Forelimb muscle (tissue), 1 donor: ENCODE results near the gene ZNF546. TPM values are rescaled to one million over a fixed set of nuclear protein-coding genes. Genes with fewer than 3 reads are reported as not detected.

Experiments used
- DNase-seq: peaks from one replicate; pipeline ENCODE4 v3.0.0-alpha.2; 2013; ENCODE audit warnings: low read depth
- polyA plus RNA-seq: library from polyadenylated mRNA; unstranded; fragments of 120-200 nt; gene quantifications from one replicate; pipeline ENCODE4 v1.2.1, GENCODE V29; 2013; ENCODE audit not compliant: insufficient read length

ZNF546 gene
- polyA plus RNA-seq, 1 donor: 4.6 TPM

DNA sequence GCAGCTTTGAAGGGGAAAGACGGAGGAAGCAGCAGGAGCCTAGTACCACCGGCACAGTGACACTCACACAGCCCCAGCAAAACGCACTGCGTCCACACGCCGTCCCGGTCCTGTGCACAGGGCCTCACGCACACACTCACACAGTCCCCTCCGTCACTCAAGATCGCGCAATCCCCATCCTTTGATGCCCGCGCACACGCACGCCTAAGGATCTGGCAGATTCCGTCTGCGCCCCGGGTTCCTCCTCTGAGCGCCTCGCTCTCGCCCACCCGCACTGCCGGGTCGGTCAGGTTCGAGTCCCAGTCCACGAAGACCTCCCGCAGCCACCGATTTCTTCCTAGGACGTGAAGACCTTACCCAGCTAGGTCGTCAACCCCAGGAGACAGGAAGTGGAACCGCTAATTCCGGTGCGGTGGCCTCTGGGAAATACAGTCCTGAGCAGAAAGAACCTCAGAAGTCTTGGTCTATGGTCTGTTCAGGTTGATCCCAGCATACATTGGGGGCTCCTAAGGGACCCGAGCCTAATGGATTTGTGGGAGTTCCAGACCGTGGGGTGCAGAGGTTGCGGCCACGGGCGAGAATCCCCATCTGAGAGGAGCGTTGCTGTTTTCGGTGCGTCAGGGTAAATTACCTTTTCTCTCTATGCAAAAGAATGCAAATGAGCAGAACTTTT, 59.1 kb downstream of the ZNF546 start, which contains the start of gene ZNF780B:
TSS of gene ZNF780B (minus strand) at position 400 of the 673 bp plus-strand sequence. CDS start 5,899 bp downstream, outside the sequence.
- DNase-seq: peak; percentile 16

DNA sequence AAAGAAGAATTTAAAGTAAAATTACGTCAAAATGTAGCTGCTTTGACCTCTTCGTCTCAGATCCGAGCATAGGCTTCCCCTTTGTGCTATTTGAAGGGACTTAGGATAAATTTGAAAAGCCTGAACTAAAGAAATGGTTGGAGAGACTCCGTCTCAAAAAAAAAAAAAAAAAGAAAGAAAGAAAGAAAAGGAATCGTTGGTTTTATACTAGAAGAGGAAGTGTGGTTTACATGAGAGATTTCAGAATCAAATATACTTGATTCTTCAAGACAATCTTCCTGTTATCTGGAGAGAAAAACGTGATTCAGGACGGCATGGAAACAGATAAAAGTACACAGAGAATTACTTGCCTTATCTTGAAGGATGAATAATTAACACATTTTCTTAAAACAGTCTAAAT, 59.6 kb downstream of the ZNF546 start:
- no peak for DNase-seq

DNA sequence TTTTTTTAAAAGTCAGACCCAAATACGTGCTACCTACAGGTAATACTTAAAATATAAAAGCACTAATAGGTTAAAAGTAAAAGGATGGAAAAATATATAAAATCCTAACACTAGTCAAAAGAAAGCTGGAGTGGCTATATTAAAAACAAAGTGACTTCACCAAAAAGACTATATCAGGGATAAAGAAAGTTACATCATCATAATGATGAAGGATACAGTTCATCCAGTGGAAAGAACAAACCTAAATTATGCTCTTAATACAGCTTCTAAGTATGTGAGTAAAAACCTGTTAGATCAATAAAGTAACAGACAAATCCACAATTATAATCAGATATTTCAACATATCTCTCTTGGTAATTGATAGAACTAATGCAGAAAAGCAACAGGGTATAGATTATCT, 60.3 kb downstream of the ZNF546 start:
- no peak for DNase-seq

DNA sequence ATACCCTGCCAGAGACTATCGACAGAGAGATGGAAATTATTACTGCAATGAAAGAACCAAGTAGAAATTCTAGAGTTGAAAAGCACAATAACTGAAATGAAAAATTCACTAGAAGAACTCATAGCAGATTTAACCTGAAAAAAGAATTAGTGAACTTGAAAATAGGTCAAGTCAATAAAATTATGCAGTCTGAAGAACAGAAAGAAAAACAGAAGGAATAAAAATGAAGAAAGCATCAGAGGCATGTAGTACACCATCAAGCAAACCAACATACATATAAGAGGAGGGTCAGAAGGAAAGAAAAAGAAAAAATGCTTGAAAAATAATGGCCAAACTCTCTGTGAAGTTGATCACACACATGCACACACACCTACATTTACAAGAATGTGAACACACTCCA, 62.8 kb downstream of the ZNF546 start:
- no peak for DNase-seq

DNA sequence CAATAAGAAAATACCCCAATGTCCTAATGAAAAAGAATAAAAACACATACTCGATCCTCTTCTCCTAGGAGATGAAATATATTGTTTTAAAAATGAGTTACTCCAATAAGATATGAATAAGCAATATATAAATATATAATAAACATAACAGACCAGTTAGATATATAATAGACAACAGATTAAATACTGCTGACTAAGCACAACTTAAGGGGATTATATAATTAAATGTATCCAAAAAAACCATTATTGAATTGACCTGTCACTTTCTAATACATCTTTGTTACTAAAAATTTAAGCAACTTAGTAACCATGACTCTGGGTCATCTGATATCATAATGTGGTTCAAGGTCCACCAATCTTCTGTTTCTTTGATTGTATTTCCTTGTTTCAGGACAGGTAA, 73.2 kb downstream of the ZNF546 start:
- DNase-seq: no peak

Other genes starting within 250 kb of the ZNF546 start
- gene LEUTX, start 218.2 kb upstream of the ZNF546 start, polyA plus RNA-seq: not detected
- 53.2 TPM for gene DYRK1B, start 162.9 kb upstream of the ZNF546 start, polyA plus RNA-seq
- 215 TPM for gene FBL, start 150.7 kb upstream of the ZNF546 start, polyA plus RNA-seq
- gene FCGBP, start 62.4 kb upstream of the ZNF546 start, polyA plus RNA-seq: 5.6 TPM
- gene PSMC4, start 25.9 kb upstream of the ZNF546 start, polyA plus RNA-seq: 54.5 TPM
- 13.4 TPM for gene ZNF780B, start 59.2 kb downstream of the ZNF546 start, polyA plus RNA-seq
- gene ZNF780A, start 93.9 kb downstream of the ZNF546 start, polyA plus RNA-seq: 8.6 TPM
- 10.1 TPM for gene MAP3K10, start 194.4 kb downstream of the ZNF546 start, polyA plus RNA-seq
- 0.10 TPM for gene TTC9B, start 221.3 kb downstream of the ZNF546 start, polyA plus RNA-seq
- 0.65 TPM for gene CCNP, start 229.6 kb downstream of the ZNF546 start, polyA plus RNA-seq